KOPT-K1 (cell line): Measurements from ENCODE around the gene MS4A4E.
"Not testable (repeated sequence)": the region's sequence is repeated elsewhere in the genome, so short reads cannot be mapped to it uniquely, and the experiment has no call there.

Experiments
- H3K27ac ChIP-seq: fragments of 200-600 bp; sonication (generic); 2 replicates; pipeline ENCODE4 v1.5.1; 2016; ENCODE audit warnings: antibody characterized with exemption, mild to moderate bottlenecking, low read depth, low read length; ENCODE audit not compliant: poor library complexity, severe bottlenecking
- H3K36me3 ChIP-seq: fragments of 200-600 bp; sonication (generic); 2 replicates; pipeline ENCODE4 v1.5.1; 2017; ENCODE audit warnings: antibody characterized with exemption, mild to moderate bottlenecking, low read length, moderate library complexity; ENCODE audit not compliant: insufficient read depth
- H3K9me3 ChIP-seq: fragments of 200-600 bp; sonication (generic); 2 replicates; pipeline ENCODE4 v1.5.1; 2017; ENCODE audit warnings: antibody characterized with exemption, low read length, mild to moderate bottlenecking; ENCODE audit not compliant: insufficient read depth, poor library complexity, severe bottlenecking

Gene MS4A4E

DNA sequence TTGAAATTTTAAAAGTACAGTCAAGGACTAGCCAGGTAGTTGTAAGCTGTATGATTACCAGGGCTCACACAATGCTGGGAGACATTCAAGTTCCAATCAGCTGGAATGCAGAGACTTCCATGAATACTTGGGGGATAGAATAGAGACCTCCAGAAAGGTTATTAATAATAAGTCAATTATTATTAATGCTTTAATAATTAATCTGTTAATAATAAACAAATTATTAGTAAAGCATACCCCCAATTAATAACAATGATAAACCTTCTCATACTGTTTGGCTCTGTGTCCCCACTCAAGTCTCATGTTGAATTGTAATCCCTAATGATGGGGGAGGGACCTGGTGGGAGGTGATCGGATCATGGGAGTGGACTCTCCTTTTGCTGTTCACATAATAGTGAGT is 45.5 kb downstream of the MS4A4E start:
- Histone ChIP-seq H3K36me3 (no peaks in the 10 kb centered on the region), H3K27ac (no peak overlapping the region), H3K9me3 (peaks cover 13% of the 10 kb centered on the region)

GRCh38 chr11:60195923-60196368 is 47.0 kb downstream of the MS4A4E start:
- Histone ChIP-seq H3K27ac (no peak overlapping the region), H3K36me3 (no peaks in the 10 kb centered on the region), H3K9me3 (peaks cover 5% of the 10 kb centered on the region)

- no peaks in the 10 kb centered on the region for H3K36me3 ChIP-seq
- H3K9me3 ChIP-seq: peaks cover 5% of the 10 kb centered on the region
- no peak overlapping the region for H3K27ac ChIP-seq
Measured at GRCh38 chr11:60194511-60194910, 48.4 kb downstream of the MS4A4E start.

DNA sequence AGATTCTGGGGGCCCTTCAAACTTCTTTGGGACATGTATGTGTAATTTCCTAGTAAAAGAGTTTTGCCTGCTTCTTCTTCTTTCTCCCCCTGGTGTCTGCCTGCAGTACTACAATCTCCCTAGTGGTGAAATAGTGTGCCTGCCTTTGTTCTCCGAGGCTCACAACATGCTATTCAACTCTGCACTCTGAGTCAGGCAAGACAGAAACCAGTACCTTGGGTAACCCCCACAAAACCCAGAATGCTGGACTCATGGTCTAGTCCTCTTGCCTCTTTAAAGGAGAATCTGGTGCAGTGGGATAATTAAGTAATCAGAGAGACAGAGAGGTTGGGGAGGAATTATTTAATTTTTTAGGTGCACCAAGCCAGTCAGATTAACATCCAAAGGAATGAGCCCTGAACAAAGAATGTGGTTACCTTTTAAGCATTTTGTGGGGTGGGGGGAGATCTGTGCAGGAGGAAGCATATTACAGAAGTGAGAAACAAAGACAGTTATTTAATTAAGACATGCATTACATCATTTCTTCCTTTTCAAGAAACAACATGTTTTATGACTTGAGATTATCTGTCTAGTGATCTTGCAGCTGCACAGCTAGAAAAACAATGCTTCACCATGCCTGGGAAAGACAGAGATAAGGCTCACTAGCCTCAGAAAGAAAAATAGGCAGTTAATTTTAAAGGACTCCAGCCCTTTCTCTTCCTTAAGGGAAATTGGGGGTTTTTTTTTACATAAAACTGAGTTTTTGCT is 49.1 kb downstream of the MS4A4E start:
- Histone ChIP-seq H3K27ac (no peak overlapping the region), H3K9me3 (peaks cover 5% of the 10 kb centered on the region), H3K36me3 (no peaks in the 10 kb centered on the region)

DNA sequence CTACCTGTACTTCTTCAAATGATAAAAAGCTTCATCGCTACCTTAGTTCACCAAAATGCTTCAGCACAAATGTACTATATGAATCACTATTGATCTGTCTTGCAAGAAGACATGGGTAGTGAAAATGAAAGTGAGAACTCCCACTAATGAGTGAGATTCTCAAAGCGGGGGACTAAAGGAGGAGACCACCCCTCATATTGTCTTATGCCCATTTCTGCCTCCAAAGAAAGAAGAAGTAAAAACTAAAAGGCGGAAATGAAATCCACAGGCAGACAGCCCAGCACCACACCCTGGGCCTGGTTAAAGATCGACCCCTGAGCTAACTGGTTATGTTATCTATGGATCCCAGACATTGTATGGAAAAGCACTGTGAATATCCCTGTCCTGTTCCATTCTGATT is 50.4 kb downstream of the MS4A4E start:
- not testable (repeated sequence) for H3K9me3 ChIP-seq, H3K27ac ChIP-seq, H3K36me3 ChIP-seq

DNA sequence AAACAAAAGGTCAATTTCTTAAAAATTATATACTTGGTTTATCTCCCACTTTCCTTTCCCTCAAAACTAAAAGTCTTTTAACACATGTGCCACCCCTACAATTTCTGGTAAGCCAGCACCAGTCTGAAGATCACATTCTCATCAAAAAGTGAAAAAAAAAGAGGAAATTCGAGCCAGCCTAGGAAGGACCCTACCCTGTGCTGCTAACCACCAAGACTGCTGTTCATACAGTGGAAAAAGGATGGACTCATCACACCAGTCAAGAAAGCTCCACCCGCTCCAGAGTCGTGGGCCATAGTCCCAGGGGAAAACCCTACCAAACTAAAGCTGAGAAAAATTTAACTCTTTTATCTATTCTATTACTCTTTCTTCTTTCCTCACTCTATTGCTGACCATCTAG is 54.5 kb downstream of the MS4A4E start:
- not testable (repeated sequence) for H3K36me3 ChIP-seq, H3K27ac ChIP-seq, H3K9me3 ChIP-seq

DNA sequence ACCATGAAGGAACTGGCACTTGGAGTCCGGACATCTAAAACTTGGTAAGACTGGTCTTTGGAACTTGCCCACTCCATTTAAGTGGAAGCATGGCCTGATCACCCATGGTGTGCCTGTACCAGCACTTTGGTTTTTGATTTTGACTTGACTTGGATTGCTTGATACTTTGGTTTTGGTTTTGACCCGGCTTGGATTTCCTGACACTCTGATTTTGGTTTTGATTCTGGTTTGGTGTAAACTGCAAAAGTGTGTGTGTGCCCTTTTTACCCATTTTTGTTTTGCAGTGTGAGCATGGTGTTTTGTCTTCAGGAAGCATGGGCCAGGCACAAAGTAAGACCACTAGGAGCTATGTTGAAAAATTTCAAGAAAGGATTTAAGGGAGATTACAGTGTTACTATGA is 56.8 kb downstream of the MS4A4E start:
- not testable (repeated sequence) for H3K9me3 ChIP-seq, H3K27ac ChIP-seq, H3K36me3 ChIP-seq

GRCh38 chr11:60185512-60185827 is 57.5 kb downstream of the MS4A4E start:
- H3K27ac ChIP-seq, H3K36me3 ChIP-seq, H3K9me3 ChIP-seq: not testable (repeated sequence)

DNA sequence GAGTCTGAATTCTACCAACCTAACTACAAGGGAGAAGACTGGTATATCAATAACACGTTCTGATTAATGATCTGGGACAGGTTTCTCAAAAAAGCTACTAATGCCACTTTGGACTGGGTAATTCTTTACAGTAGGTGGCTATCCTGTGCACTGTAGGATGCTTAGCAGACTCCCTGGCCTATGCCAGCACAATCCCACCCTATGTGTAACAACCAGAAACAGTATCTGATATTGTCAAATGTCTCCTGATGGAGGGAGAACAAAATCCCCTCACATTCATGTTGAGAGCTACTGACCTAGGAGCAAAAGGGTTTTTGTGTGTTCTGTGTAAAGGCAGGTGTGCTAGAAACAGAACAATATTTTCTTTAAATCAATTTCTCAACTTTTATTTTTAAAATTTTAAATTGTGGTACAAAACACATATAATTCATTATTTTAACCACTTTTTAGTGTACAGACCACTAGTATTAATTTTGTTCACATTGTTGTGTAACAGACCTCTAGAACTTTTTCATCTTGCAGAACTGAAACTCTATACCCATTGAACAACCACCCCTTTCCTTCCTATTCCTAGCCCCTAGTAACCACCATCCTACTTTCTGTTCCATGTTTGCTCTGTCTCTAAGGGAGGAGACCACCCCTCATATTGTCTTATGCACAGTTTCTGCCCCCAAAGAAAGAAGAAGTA is 58.0 kb downstream of the MS4A4E start:
- no peaks in the 10 kb centered on the region for H3K9me3 ChIP-seq
- no peaks in the 10 kb centered on the region for H3K36me3 ChIP-seq
- H3K27ac ChIP-seq: no peak overlapping the region

DNA sequence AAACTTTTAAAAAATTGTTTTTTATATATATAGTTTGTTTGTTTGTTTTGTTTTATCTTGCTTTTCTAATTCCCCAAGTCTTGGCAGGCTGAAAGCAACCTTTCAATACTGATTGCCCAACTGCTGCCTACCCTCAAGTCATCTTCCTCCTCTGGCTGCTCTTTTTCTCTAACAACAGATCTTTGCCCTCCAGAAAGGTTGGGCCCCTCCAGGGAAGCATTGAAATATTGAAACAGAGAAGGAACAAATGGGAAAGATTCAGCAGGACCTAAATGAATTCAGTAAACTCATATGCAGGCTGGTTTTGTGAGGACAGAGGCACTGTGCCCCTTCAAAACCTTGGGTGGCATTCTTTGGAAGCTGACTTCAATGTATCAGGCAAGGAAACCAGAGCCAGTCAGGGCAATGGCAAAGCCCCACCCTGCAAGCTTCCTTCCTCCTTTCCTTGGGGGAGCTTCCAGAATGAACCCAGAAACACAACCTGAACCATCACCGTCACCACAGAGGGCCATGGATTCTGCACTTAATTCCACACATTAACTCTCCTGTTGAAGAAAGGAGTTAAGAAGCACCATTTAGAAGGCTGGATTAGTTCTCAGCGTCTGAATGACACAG is 59.2 kb downstream of the MS4A4E start:
- Histone ChIP-seq H3K9me3 (no peaks in the 10 kb centered on the region), H3K27ac (no peak overlapping the region), H3K36me3 (no peaks in the 10 kb centered on the region)

DNA sequence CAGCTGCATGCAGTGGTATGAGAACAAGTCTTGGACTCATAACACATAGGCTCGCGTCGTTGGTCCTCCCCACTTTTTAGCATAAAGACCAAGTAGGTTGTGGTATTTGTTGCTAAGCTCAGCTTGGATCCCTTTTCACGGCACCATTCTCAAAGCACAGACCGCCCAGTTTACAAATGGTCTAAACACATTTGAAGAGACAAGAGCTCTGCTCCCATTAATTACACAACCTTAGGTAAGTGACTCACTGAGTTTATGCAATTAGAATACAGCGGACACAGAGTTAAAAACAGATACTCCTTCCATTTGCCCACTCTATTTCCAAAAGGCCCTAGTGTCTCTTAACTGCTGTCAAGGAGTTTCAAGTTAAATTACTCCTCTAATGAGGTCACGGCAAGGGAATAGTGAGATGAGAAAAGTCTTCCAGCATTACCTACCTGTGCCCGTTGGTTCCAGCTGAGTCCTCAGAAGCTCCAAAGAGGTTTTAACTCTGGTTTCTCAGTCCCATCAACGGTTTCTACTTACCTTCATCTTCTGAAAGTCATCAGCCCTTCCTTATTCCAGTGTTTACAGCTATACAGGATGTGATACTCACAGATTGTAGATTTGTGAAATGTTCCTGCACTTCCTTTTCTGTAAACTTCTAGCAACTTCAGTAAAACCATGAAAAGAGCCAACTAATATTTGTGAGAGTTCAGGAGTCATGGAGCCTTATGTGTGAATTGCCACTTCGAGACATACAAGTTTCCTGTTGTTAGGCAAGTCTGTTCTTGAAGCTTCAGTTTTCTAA is 60.2 kb downstream of the MS4A4E start, which contains the start of gene MS4A6A:
Gene MS4A6A (minus strand): TSS at position 543 of the 790 bp plus-strand sequence. CDS start 1,356 bp downstream, outside the sequence.
- Histone ChIP-seq H3K9me3 (no peaks in the 10 kb centered on the region), H3K36me3 (no peaks in the 10 kb centered on the region), H3K27ac (no peak within 1 kb of the TSS)

GRCh38 chr11:60175860-60176275 is 67.1 kb downstream of the MS4A4E start:
- H3K27ac ChIP-seq: no peak overlapping the region
- H3K36me3 ChIP-seq: no peaks in the 10 kb centered on the region
- no peaks in the 10 kb centered on the region for H3K9me3 ChIP-seq

DNA sequence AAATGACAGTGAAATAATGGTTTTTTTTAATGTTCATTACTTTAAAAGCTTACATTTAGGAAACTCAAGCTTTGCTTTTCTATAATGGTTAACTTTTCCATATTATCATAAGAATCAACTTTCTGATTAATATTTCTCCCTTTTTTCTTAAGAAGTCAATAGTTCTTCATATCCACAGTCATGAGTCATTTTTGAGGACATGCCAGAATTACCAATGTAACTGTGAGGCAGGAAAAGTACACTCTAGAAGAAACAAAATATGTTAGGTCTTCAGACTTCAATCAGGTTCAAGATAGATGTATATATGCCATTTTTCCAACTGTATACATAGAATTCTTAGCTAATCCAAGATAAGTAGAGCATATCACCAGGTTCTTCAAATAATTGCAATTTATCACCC is 70.9 kb downstream of the MS4A4E start:
- H3K36me3 ChIP-seq: no peaks in the 10 kb centered on the region
- peaks cover 21% of the 10 kb centered on the region for H3K9me3 ChIP-seq
- H3K27ac ChIP-seq: no peak overlapping the region

DNA sequence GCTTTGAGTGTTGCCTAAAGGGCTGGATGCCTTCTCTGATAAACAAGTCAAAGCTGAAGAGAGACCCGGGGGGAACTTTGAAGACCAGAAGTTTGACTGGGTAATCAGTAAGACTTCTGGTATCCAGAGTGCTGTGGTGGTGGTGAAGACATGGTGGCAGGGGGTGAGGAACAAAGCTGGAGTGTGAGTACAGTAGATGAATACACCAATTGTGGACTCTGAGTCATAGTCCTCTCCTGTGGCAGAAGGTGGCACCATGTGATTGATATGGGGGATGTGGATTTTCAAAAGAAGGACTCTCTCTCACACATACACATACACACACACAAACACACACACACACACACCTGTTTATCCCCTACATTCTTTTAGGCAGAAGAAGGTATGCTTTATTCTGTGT is 72.4 kb downstream of the MS4A4E start:
- H3K9me3 ChIP-seq: peaks cover 21% of the 10 kb centered on the region
- no peak overlapping the region for H3K27ac ChIP-seq
- no peaks in the 10 kb centered on the region for H3K36me3 ChIP-seq

DNA sequence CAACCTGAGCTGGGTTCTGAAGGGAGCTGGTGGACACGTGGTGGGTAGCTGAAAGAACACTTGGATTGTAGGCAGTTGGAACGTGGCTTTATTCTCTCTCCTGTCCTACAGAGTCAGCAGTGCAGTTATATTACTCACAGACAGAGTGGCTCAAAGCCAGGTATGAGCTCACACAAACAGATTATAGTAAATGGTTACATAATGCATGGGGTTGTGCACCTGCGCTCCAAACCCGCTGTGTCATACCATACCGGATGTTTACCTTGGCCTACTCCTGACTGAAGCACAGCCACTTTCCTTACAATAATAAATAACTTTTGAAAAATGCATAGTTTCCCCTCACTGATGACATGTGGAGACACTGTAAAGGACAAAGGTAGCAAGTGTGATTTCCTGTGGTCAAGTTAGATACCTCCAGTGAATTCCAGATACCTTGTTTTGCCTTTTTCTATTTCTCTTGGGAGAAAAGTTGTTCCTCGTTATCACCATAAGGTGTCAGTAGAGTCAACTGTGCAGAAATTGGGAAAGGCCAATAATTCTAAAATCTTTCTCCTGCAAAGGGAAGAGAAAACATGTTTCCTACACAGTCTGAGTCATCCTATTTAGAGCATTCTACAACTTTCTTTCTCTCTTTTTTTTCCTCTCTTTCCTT is 73.5 kb downstream of the MS4A4E start:
- Histone ChIP-seq H3K36me3 (no peaks in the 10 kb centered on the region), H3K9me3 (peaks cover 21% of the 10 kb centered on the region), H3K27ac (no peak overlapping the region)
